Type B pancreatic cell (in vitro differentiated cells): ENCODE results near the gene UACA. TPM values are rescaled to one million over a fixed set of nuclear protein-coding genes. Genes with fewer than 3 reads are reported as not detected.

ENCODE experiments used
- DNase-seq: peaks from one replicate; pipeline ENCODE4 v3.0.0; 2021; ENCODE audit warnings: mixed read lengths; ENCODE audit not compliant: unreplicated experiment; ENCODE audit errors: extremely low spot score
- H3K27ac Mint-ChIP-seq: 2 replicates; pipeline ENCODE4 v1.8.0; 2021; ENCODE audit warnings: mild to moderate bottlenecking, mixed read lengths
- H3K27me3 Mint-ChIP-seq: 2 replicates; pipeline ENCODE4 v1.8.0; 2021; ENCODE audit warnings: mixed read lengths
- H3K36me3 Mint-ChIP-seq: 2 replicates; pipeline ENCODE4 v1.8.0; 2021; ENCODE audit warnings: mixed read lengths
- H3K4me1 Mint-ChIP-seq: one replicate; pipeline ENCODE4 v1.8.0; 2021; ENCODE audit warnings: mixed read lengths; ENCODE audit not compliant: unreplicated experiment
- H3K4me3 Mint-ChIP-seq: 2 replicates; pipeline ENCODE4 v1.8.0; 2021; ENCODE audit warnings: mild to moderate bottlenecking, mixed read lengths
- H3K9me3 Mint-ChIP-seq: 2 replicates; pipeline ENCODE4 v1.8.0; 2021; ENCODE audit warnings: mixed read lengths
- total RNA-seq: library from RNA; stranded (reverse); gene quantifications from 2 replicates; pipeline ENCODE4 v1.2.1, GENCODE V29; 2021; ENCODE audit warnings: low replicate concordance
- TF ChIP-seq, protein P1 (sequence below): fragments of 200-600 bp; sonication (generic); conservative IDR thresholded peaks from 2 replicates; pipeline ENCODE4 v1.5.0; 2021; ENCODE audit warnings: antibody characterized with exemption, mild to moderate bottlenecking

The UACA gene
- total RNA-seq, 1 donor from 2014 or later: 36.4 TPM

DNA sequence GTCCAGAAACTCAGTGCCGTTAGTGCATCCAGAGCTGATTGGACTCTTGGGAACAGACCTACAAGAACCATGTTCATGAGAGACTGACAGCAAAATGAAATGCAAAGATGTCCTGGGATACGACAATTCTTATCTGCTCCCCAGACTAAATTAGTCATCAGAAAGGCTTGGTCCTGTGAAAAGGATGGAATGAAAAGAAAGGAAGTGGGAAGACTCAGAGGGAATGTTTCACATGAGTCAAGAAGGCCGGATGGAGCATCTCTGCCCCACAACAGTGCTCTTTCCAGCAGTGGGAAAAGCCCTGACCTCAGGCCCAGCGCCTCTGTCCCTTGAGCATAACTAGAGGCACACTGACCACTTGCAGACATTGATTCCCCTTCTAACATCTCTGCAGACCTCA is 39.3 kb upstream of the UACA start:
- Mint-ChIP-seq H3K27me3 (peaks cover 4% of the 10 kb centered on the region), H3K36me3 (no peaks in the 10 kb centered on the region), H3K4me1 (peaks cover 10% of the 10 kb centered on the region), H3K9me3 (no peaks in the 10 kb centered on the region), H3K4me3 (no peak overlapping the region), H3K27ac (no peak overlapping the region)
- DNase-seq: no peak
- TF ChIP-seq, protein P1, sequence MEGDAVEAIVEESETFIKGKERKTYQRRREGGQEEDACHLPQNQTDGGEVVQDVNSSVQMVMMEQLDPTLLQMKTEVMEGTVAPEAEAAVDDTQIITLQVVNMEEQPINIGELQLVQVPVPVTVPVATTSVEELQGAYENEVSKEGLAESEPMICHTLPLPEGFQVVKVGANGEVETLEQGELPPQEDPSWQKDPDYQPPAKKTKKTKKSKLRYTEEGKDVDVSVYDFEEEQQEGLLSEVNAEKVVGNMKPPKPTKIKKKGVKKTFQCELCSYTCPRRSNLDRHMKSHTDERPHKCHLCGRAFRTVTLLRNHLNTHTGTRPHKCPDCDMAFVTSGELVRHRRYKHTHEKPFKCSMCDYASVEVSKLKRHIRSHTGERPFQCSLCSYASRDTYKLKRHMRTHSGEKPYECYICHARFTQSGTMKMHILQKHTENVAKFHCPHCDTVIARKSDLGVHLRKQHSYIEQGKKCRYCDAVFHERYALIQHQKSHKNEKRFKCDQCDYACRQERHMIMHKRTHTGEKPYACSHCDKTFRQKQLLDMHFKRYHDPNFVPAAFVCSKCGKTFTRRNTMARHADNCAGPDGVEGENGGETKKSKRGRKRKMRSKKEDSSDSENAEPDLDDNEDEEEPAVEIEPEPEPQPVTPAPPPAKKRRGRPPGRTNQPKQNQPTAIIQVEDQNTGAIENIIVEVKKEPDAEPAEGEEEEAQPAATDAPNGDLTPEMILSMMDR: no peak

DNA sequence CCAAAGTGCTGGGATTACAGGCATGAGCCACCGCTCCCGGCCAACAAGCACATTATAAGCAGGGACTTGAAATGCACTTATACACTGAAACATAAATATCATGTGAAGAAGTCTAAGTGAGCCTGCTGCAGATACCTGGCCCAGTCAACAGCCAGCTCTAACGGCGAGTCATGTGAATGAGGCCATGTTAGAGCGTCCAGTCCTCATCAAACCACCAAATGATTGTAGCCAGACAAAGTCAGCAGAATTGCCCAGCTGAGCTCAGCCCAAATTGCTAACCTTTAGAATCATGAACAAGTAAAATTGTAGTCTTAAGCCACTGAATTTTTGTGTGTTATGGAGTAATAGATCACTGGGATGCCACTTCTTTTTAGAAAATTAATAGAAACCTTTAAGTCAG is 37.8 kb upstream of the UACA start:
- H3K36me3 Mint-ChIP-seq: no peaks in the 10 kb centered on the region
- no peak for DNase-seq
- H3K4me3 Mint-ChIP-seq: no peak overlapping the region
- TF ChIP-seq, protein P1: no peak
- no peaks in the 10 kb centered on the region for H3K9me3 Mint-ChIP-seq
- H3K27ac Mint-ChIP-seq: no peak overlapping the region
- H3K4me1 Mint-ChIP-seq: peaks cover 10% of the 10 kb centered on the region
- peaks cover under 1% of the 10 kb centered on the region for H3K27me3 Mint-ChIP-seq

DNA sequence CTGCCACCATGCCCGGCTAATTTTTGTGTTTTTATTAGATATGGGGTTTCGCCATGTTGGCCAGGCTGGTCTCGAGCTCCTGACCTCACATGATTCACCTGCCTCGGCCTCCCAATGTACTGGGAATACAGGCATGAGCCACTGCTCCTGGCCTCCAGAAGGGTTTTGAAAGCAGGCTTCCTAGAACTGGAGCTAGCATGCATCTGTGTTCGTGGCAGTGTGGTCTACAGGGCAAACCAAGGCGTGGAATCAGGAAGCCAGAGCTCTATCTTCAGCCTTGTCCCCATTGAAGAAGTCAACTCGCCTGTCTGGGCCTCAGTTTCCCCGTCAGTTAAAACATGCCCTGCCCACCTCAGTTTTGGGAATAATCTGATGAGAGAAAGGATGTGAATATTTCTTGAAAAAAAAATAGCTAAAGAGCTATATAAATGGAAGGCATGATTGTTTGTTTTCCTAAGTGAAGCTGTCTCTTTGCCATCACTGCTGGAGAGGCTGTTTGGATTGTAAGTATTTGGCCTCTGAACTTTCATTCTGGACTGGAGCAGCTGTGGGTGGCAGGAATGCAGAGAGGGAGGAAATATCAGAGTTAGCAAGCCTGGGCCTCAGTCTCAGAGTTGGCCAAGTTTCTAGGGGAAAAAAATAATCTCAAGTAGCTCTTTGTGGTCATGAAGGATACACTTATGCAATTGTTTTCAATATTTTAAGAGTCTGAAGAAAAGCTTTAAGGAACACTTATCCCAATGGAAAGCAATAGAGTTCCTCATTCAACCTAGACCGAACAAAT is 36.5 kb upstream of the UACA start:
- TF ChIP-seq, protein P1: no peak
- H3K36me3 Mint-ChIP-seq: no peaks in the 10 kb centered on the region
- no peak overlapping the region for H3K4me3 Mint-ChIP-seq
- H3K9me3 Mint-ChIP-seq: no peaks in the 10 kb centered on the region
- DNase-seq: no peak
- H3K27me3 Mint-ChIP-seq: no peaks in the 10 kb centered on the region
- H3K27ac Mint-ChIP-seq: peak overlapping the region; percentile 31
- peaks cover 10% of the 10 kb centered on the region for H3K4me1 Mint-ChIP-seq

DNA sequence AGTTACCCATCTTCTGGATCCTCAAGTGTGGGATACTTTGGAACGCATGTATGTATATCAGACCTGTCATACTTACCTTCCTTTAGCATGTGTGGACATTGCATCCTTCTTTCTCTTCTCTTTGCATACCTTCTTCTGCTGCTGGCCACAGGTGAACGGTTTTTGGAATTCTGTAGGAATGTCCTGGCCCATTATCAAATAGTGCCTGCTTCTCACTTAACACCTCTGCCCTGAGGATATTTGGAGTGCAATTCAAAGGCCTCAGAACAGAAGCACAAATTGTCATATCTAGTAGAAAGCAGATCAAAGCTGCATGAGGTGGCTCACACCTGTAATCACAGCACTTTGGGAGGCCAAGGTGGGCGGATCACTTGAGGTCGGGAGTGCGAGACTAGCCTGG is 34.1 kb upstream of the UACA start:
- H3K4me1 Mint-ChIP-seq: peaks cover 10% of the 10 kb centered on the region
- no peak for DNase-seq
- no peaks in the 10 kb centered on the region for H3K36me3 Mint-ChIP-seq
- TF ChIP-seq, protein P1: no peak
- no peak overlapping the region for H3K27ac Mint-ChIP-seq
- peaks cover 4% of the 10 kb centered on the region for H3K9me3 Mint-ChIP-seq
- H3K4me3 Mint-ChIP-seq: no peak overlapping the region
- no peaks in the 10 kb centered on the region for H3K27me3 Mint-ChIP-seq

DNA sequence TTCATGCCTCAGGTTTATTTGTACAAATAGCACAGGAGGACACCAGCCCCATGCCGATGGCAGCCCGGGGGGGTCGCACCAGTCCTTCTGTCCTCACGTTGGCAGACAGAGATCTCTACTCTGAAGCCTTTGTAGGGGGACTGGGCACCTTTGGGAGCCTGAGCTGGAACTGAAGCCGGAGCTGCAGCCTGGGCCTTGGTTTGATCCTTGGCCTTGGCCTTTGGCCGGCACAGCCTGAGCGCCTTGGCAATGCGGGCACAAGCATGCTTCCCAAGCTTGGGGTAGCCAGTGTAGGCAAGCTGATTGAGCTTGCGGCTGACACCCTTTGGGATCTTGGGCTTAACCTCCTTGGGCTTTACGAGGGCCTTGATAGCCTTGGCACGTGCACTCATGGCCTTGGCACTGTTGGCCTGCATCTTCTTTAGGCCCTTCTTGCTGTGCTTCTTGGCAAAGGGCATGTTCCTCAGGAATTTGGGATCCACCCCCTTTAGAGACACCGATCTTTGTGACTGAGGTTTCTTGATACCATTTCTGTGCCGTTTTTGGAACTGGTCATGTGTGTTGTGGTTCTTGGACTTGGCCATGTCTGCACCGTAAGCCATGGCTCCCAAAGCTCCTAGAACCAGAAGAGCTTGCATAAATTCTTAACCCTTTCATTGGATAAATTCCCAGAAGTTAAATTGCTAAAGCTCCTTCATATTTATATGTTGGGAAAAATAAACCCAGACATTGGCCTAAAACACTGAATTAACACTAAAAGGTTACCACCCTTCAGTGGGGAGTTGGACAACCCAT is 33.4 kb upstream of the UACA start:
- TF ChIP-seq, protein P1: no peak
- H3K27ac Mint-ChIP-seq: no peak overlapping the region
- H3K4me1 Mint-ChIP-seq: peaks cover 14% of the 10 kb centered on the region
- no peaks in the 10 kb centered on the region for H3K36me3 Mint-ChIP-seq
- H3K27me3 Mint-ChIP-seq: no peaks in the 10 kb centered on the region
- no peak overlapping the region for H3K4me3 Mint-ChIP-seq
- peaks cover 4% of the 10 kb centered on the region for H3K9me3 Mint-ChIP-seq
- no peak for DNase-seq
